Ishikawa (cell line): ENCODE data around the gene FAM184B.

ENCODE experiments used
- CEBPB ChIP-seq: IDR thresholded peaks from 2 replicates; pipeline ENCODE4 v1.6.1; 2012
- CREB1 ChIP-seq: IDR thresholded peaks from 2 replicates; pipeline ENCODE4 v1.6.1; 2012; ENCODE audit warnings: low read depth
- EGR1 ChIP-seq: IDR thresholded peaks from 2 replicates; pipeline ENCODE4 v1.6.1; 2012
- EP300 ChIP-seq: IDR thresholded peaks from 2 replicates; pipeline ENCODE4 v1.6.1; 2012; ENCODE audit warnings: borderline replicate concordance
- FOXM1 ChIP-seq: IDR thresholded peaks from 2 replicates; pipeline ENCODE4 v1.6.1; 2012; ENCODE audit warnings: low read depth, borderline replicate concordance
- NFIC ChIP-seq: IDR thresholded peaks from 2 replicates; pipeline ENCODE4 v1.6.1; 2012
- RAD21 ChIP-seq: IDR thresholded peaks from 2 replicates; pipeline ENCODE4 v1.6.1; 2012; ENCODE audit warnings: low read depth
- TAF1 ChIP-seq: IDR thresholded peaks from 2 replicates; pipeline ENCODE4 v1.6.1; 2012; ENCODE audit warnings: low read depth, mild to moderate bottlenecking
- TCF12 ChIP-seq: IDR thresholded peaks from 2 replicates; pipeline ENCODE4 v1.6.1; 2012; ENCODE audit warnings: low read depth
- TEAD4 ChIP-seq: IDR thresholded peaks from 2 replicates; pipeline ENCODE4 v1.6.1; 2012
- YY1 ChIP-seq: IDR thresholded peaks from 2 replicates; pipeline ENCODE4 v1.6.1; 2012; ENCODE audit warnings: low read depth
- TF ChIP-seq, protein P1 (sequence below): IDR thresholded peaks from 2 replicates; pipeline ENCODE4 v1.6.1; 2012; ENCODE audit warnings: low read depth, mild to moderate bottlenecking
- TF ChIP-seq, protein P2 (sequence below): IDR thresholded peaks from 2 replicates; pipeline ENCODE4 v1.6.1; 2012
- TF ChIP-seq, protein P3 (sequence below): IDR thresholded peaks from 2 replicates; pipeline ENCODE4 v1.6.1; 2012

DNA sequence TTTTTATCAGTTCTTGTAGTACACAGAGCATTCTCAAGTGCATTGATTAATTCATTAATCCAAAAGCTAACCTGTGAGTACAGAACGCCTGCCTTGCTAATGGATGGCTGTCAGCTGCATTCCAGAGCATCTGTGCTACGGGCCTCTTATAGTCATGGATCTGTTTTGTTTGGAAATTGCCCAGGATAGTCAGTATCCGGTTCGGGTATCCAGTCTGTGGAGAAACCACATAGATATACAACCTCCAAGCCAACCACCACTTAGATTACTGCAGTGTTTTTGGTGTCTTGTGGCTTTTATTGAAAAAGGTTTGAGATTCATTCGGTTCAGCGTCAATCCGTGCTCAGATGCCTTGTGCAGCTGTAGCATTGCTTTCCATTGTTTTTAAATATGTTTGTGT is 200.5 kb downstream of the FAM184B start:
- TF ChIP-seq EP300 = no peak
- TF ChIP-seq, protein P1, sequence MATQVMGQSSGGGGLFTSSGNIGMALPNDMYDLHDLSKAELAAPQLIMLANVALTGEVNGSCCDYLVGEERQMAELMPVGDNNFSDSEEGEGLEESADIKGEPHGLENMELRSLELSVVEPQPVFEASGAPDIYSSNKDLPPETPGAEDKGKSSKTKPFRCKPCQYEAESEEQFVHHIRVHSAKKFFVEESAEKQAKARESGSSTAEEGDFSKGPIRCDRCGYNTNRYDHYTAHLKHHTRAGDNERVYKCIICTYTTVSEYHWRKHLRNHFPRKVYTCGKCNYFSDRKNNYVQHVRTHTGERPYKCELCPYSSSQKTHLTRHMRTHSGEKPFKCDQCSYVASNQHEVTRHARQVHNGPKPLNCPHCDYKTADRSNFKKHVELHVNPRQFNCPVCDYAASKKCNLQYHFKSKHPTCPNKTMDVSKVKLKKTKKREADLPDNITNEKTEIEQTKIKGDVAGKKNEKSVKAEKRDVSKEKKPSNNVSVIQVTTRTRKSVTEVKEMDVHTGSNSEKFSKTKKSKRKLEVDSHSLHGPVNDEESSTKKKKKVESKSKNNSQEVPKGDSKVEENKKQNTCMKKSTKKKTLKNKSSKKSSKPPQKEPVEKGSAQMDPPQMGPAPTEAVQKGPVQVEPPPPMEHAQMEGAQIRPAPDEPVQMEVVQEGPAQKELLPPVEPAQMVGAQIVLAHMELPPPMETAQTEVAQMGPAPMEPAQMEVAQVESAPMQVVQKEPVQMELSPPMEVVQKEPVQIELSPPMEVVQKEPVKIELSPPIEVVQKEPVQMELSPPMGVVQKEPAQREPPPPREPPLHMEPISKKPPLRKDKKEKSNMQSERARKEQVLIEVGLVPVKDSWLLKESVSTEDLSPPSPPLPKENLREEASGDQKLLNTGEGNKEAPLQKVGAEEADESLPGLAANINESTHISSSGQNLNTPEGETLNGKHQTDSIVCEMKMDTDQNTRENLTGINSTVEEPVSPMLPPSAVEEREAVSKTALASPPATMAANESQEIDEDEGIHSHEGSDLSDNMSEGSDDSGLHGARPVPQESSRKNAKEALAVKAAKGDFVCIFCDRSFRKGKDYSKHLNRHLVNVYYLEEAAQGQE = no peak
- no peak for TF ChIP-seq NFIC
- TF ChIP-seq TEAD4 = no peak
- no peak for TF ChIP-seq FOXM1
- TF ChIP-seq RAD21 = no peak
- no peak for TF ChIP-seq TAF1
- TF ChIP-seq TCF12 = no peak
- TF ChIP-seq, protein P2, sequence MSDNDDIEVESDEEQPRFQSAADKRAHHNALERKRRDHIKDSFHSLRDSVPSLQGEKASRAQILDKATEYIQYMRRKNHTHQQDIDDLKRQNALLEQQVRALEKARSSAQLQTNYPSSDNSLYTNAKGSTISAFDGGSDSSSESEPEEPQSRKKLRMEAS = no peak
- no peak for TF ChIP-seq YY1
- TF ChIP-seq CEBPB = no peak
- no peak for TF ChIP-seq CREB1
- TF ChIP-seq EGR1 = no peak
- TF ChIP-seq, protein P3, sequence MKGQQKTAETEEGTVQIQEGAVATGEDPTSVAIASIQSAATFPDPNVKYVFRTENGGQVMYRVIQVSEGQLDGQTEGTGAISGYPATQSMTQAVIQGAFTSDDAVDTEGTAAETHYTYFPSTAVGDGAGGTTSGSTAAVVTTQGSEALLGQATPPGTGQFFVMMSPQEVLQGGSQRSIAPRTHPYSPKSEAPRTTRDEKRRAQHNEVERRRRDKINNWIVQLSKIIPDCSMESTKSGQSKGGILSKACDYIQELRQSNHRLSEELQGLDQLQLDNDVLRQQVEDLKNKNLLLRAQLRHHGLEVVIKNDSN = no peak
